ENCODE results near the gene GJB2.

Gene GJB2

GRCh38 chr13:20192836-20193161, at the start of gene GJB2:
Gene GJB2, minus strand, starts transcription at chr13:20192938. Its CDS starts 3,357 bp downstream, at chr13:20189581.
- DNase-seq: no peak

- DNase-seq: no peak
Measured at GRCh38 chr13:20241593-20241992, 48.9 kb upstream of the GJB2 start.

GRCh38 chr13:20239748-20240147, 47.0 kb upstream of the GJB2 start:
- no peak for DNase-seq

GRCh38 chr13:20232556-20233277, 40.0 kb upstream of the GJB2 start:
- no peak for DNase-seq

GRCh38 chr13:20231839-20232555, 39.3 kb upstream of the GJB2 start, which contains the start of gene GJB6:
Gene GJB6, minus strand, starts transcription at chr13:20232319. Its CDS starts 8,839 bp downstream, at chr13:20223480.
- DNase-seq: no peak

- no peak for DNase-seq
Measured at GRCh38 chr13:20230913-20231838, 38.4 kb upstream of the GJB2 start.

- DNase-seq: no peak
Measured at GRCh38 chr13:20227730-20228129, 35.0 kb upstream of the GJB2 start.

- no peak for DNase-seq
Measured at GRCh38 chr13:20227288-20227687, 34.5 kb upstream of the GJB2 start.

- DNase-seq: no peak
Measured at GRCh38 chr13:20222553-20222952, 29.8 kb upstream of the GJB2 start.

GRCh38 chr13:20221772-20222171, 29.0 kb upstream of the GJB2 start:
- DNase-seq: no peak

- DNase-seq: no peak
Measured at GRCh38 chr13:20219577-20219976, 26.8 kb upstream of the GJB2 start.

GRCh38 chr13:20217168-20217567, 24.4 kb upstream of the GJB2 start:
- DNase-seq: no peak

- no peak for DNase-seq
Measured at GRCh38 chr13:20209948-20210347, 17.2 kb upstream of the GJB2 start.

- DNase-seq: no peak
Measured at GRCh38 chr13:20206698-20207235, 14.0 kb upstream of the GJB2 start.

GRCh38 chr13:20206065-20206697, 13.4 kb upstream of the GJB2 start:
- DNase-seq: no peak

- DNase-seq: no peak
Measured at GRCh38 chr13:20198781-20199180, 6.0 kb upstream of the GJB2 start.

- peak; percentile 62 for DNase-seq
Measured at GRCh38 chr13:20197361-20197834, 4.7 kb upstream of the GJB2 start.

GRCh38 chr13:20195801-20196200, 3.1 kb upstream of the GJB2 start:
- DNase-seq: no peak

GRCh38 chr13:20193907-20194631, 1.3 kb upstream of the GJB2 start:
- DNase-seq: no peak

GRCh38 chr13:20193162-20193906, 596 bp upstream of the GJB2 start:
- DNase-seq: no peak
